Thyroid gland (tissue), 4 donors: Measurements from ENCODE around the gene EDNRA.

Experiments
- POLR2A ChIP-seq, 2 donors: fragments of 450-650 bp; IDR thresholded peaks; one replicate each; pipeline ENCODE4 v1.6.1; 2017; ENCODE audit warnings: antibody characterized with exemption in 2 of 2, mild to moderate bottlenecking in 2 of 2, moderate library complexity in 1 of 2
- TF ChIP-seq, protein P1 (sequence below), 6 experiments: fragments of 200-600 bp in 3 of 6; fragments of 450-650 bp in 3 of 6; sonication (generic) in 3 of 6; IDR thresholded peaks; one replicate each; pipeline ENCODE4 v1.5.1; 2016 to 2019; ENCODE audit warnings: antibody characterized with exemption in 6 of 6, mild to moderate bottlenecking in 2 of 6, inconsistent platforms in 1 of 6, moderate library complexity in 1 of 6

DNA sequence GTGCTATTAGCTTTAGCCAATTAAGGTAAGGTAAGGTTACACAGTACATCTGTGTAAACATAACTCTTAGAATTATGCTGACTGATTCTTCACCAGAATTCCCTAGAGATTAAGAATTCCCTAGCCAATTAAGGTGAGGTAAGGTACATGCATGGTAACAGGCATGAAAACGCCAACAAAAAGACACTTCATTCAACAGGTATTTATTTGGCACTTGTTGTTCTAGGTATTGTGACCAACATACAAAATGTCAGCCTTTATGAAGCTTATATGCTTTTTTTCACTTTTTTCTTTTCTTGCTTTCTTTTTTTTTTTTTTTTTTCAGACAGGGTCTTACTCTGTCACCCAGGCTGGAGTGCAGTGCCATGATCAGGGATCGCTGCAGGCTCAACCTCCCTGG is 47.2 kb downstream of the EDNRA start:
- TF ChIP-seq, protein P1, sequence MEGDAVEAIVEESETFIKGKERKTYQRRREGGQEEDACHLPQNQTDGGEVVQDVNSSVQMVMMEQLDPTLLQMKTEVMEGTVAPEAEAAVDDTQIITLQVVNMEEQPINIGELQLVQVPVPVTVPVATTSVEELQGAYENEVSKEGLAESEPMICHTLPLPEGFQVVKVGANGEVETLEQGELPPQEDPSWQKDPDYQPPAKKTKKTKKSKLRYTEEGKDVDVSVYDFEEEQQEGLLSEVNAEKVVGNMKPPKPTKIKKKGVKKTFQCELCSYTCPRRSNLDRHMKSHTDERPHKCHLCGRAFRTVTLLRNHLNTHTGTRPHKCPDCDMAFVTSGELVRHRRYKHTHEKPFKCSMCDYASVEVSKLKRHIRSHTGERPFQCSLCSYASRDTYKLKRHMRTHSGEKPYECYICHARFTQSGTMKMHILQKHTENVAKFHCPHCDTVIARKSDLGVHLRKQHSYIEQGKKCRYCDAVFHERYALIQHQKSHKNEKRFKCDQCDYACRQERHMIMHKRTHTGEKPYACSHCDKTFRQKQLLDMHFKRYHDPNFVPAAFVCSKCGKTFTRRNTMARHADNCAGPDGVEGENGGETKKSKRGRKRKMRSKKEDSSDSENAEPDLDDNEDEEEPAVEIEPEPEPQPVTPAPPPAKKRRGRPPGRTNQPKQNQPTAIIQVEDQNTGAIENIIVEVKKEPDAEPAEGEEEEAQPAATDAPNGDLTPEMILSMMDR (IDR thresholded peaks at IDR 0.05): no peak
- no peak for TF ChIP-seq POLR2A (IDR thresholded peaks at IDR 0.05)
